PC-3 (cell line): ENCODE results near the gene CALHM1. TPM values are rescaled to one million over a fixed set of nuclear protein-coding genes. Genes with fewer than 3 reads are reported as not detected.

ENCODE experiments used
- ATAC-seq: fragments of 200-7000 bp; cut with Tn5 transposase; 2 replicates; pipeline ENCODE4 v1.9.1; 2020; ENCODE audit warnings: mild to moderate bottlenecking, moderate library complexity
- BruUV-seq: library from RNA; stranded (reverse); fragments of 400-500 nt; replicated peaks from 2 replicates; lab custom pipeline; 2021; lab: Mats Ljungman, UMichigan
- CTCF ChIA-PET: fragments of 300-600 bp; sonication (Branson Sonifier 250); formaldehyde crosslinking; loops from one replicate; lab custom pipeline; 2022; ENCODE audit warnings: antibody characterized with exemption; lab: Charles Lee
- POLR2A ChIA-PET: fragments of 300-600 bp; sonication (Branson Sonifier 250); formaldehyde crosslinking; loops from one replicate; lab custom pipeline; 2022; ENCODE audit warnings: antibody characterized with exemption; ENCODE audit not compliant: unreplicated experiment; lab: Charles Lee
- DNase-seq: peaks from one replicate; pipeline ENCODE4 v3.0.0-alpha.2; 2015
- H2AFZ ChIP-seq: fragments of 300-600 bp; sonication (generic); 2 replicates; pipeline ENCODE4 v1.6.0; 2016; ENCODE audit warnings: antibody characterized with exemption, low read length
- H3F3A ChIP-seq: fragments of 300-600 bp; sonication (generic); one replicate; pipeline ENCODE4 v1.6.0; 2017; ENCODE audit warnings: antibody characterized with exemption, low read length, control low read depth, mild to moderate bottlenecking; ENCODE audit not compliant: unreplicated experiment
- H3K27ac ChIP-seq: fragments of 300-600 bp; sonication (generic); 2 replicates; pipeline ENCODE4 v1.5.1; 2016; ENCODE audit warnings: mild to moderate bottlenecking, low read length
- H3K27me3 ChIP-seq: fragments of 300-600 bp; sonication (generic); 2 replicates; pipeline ENCODE4 v1.6.1; 2016; ENCODE audit warnings: low read length, mixed read lengths
- H3K36me3 ChIP-seq: fragments of 300-600 bp; sonication (generic); 2 replicates; pipeline ENCODE4 v1.6.1; 2016; ENCODE audit warnings: low read depth, mixed run types, low read length, mixed read lengths
- H3K4me1 ChIP-seq: fragments of 300-600 bp; sonication (generic); 2 replicates; pipeline ENCODE4 v1.5.1; 2016; ENCODE audit warnings: low read length; ENCODE audit not compliant: insufficient read depth
- H3K4me2 ChIP-seq: fragments of 300-600 bp; sonication (generic); 2 replicates; pipeline ENCODE4 v1.6.0; 2016; ENCODE audit warnings: low read length
- H3K4me3 ChIP-seq: fragments of 300-600 bp; sonication (generic); 2 replicates; pipeline ENCODE4 v1.5.1; 2016; ENCODE audit warnings: mild to moderate bottlenecking, low read length, mixed read lengths
- H3K79me2 ChIP-seq: fragments of 300-600 bp; sonication (generic); 2 replicates; pipeline ENCODE4 v1.6.1; 2017; ENCODE audit warnings: low read length, mixed read lengths
- H3K9ac ChIP-seq: fragments of 300-600 bp; sonication (generic); 2 replicates; pipeline ENCODE4 v1.6.0; 2016; ENCODE audit warnings: mild to moderate bottlenecking, low read length
- H3K9me2 ChIP-seq: fragments of 300-600 bp; sonication (generic); replicated peaks from 2 replicates; pipeline ENCODE4 v1.6.1; 2016; ENCODE audit warnings: mixed run types, low read length, mixed read lengths
- H3K9me3 ChIP-seq: fragments of 300-600 bp; sonication (generic); 2 replicates; pipeline ENCODE4 v1.6.1; 2016; ENCODE audit warnings: low read length, mixed read lengths
- H4K20me1 ChIP-seq: fragments of 300-600 bp; sonication (generic); 2 replicates; pipeline ENCODE4 v1.6.1; 2016; ENCODE audit warnings: low read length, mixed read lengths
- EZH2 ChIP-seq: fragments of 300-600 bp; sonication (generic); IDR thresholded peaks from one replicate; pipeline ENCODE4 v1.6.1; 2017; ENCODE audit warnings: antibody characterized with exemption, mild to moderate bottlenecking, low read length; ENCODE audit not compliant: unreplicated experiment
- EZH2phosphoT487 ChIP-seq: fragments of 300-600 bp; sonication (generic); IDR thresholded peaks from 2 replicates; pipeline ENCODE4 v1.6.1; 2018; ENCODE audit warnings: mild to moderate bottlenecking, antibody characterized with exemption, low read length, borderline replicate concordance
- intact Hi-C: fragments of 100-400 bp; cut with micrococcal nuclease; formaldehyde crosslinking; loops from 2 replicates; pipeline ENCODE4 v1.9.0; 2023
- total RNA-seq: library from RNA; depleted of rRNA; stranded (reverse); fragments of >200 nt; gene quantifications from 2 replicates; pipeline ENCODE4 v1.2.3, GENCODE V29; 2014
- TF ChIP-seq, protein P1 (sequence below): fragments of 300-600 bp; sonication (generic); conservative IDR thresholded peaks from 2 replicates; pipeline ENCODE4 v1.5.1; 2017; ENCODE audit warnings: antibody characterized with exemption, low read depth, mild to moderate bottlenecking, low read length

CALHM1 gene
- total RNA-seq, 1 experiment from 2014 or later, result not detected

DNA sequence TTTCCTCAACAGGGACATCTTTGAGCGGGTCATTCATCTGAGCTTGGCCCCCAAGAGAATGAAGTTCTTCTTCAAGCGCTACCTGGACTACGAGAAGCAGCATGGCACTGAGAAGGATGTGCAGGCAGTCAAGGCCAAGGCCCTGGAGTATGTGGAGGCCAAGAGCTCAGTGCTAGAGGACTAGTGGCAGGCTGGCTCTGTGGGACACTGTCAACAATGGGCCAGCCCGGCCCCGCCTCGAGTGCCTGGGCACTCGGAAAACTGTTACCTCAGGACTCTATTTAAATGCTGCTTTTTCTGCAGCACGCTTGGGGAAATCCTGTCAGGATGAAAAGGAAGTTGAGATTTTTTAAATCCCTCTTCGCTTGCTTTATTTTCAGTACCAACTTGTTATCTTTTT is 13.3 kb downstream of the CALHM1 start:
- peaks cover 7% of the 10 kb centered on the region for H3K4me1 ChIP-seq
- no peaks in the 10 kb centered on the region for H4K20me1 ChIP-seq
- H2AFZ ChIP-seq, result no peak overlapping the region
- CTCF ChIA-PET, result interaction anchor here (0.7 kb wide), 1 partner anchor 16 kb away, joined by 3 read pairs; no protein-coding TSS in a partner anchor
- H3K4me2 ChIP-seq, result no peak overlapping the region
- H3K9me3 ChIP-seq, result no peaks in the 10 kb centered on the region
- TF ChIP-seq EZH2 (no peak), EZH2phosphoT487 (no peak)
- TF ChIP-seq, protein P1, sequence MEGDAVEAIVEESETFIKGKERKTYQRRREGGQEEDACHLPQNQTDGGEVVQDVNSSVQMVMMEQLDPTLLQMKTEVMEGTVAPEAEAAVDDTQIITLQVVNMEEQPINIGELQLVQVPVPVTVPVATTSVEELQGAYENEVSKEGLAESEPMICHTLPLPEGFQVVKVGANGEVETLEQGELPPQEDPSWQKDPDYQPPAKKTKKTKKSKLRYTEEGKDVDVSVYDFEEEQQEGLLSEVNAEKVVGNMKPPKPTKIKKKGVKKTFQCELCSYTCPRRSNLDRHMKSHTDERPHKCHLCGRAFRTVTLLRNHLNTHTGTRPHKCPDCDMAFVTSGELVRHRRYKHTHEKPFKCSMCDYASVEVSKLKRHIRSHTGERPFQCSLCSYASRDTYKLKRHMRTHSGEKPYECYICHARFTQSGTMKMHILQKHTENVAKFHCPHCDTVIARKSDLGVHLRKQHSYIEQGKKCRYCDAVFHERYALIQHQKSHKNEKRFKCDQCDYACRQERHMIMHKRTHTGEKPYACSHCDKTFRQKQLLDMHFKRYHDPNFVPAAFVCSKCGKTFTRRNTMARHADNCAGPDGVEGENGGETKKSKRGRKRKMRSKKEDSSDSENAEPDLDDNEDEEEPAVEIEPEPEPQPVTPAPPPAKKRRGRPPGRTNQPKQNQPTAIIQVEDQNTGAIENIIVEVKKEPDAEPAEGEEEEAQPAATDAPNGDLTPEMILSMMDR, result no peak
- H3K27me3 ChIP-seq, result no peaks in the 10 kb centered on the region
- no TSS peak for BruUV-seq
- no peak overlapping the region for H3K4me3 ChIP-seq
- H3F3A ChIP-seq, result no peaks in the 10 kb centered on the region
- H3K79me2 ChIP-seq, result no peaks in the 10 kb centered on the region
- POLR2A ChIA-PET, result no interaction called here
- no peaks in the 10 kb centered on the region for H3K9me2 ChIP-seq
- no peak overlapping the region for H3K9ac ChIP-seq
- ATAC-seq (no peak), DNase-seq (no peak)
- intact Hi-C loops, result no loop called here
- peaks cover 5% of the 10 kb centered on the region; the same call in 1 of the 2 replicates for H3K36me3 ChIP-seq
- H3K27ac ChIP-seq, result no peak overlapping the region

DNA sequence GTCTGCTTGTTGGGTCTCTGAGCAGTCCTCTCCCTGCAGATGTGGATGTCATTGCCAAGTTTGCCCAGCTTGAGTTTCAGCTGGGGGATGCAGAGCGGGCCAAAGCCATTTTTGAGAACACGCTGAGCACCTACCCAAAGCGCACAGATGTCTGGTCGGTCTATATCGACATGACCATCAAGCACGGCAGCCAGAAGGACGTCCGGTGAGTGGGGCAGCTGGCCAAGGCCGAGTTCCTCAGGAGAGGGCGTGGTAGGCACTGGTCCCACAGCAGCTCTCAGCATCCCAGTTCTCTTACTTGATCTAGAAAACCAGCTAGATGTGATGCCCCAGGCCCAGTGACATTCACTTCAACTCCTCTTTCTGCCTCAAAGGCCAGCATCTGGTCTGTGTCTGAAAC is 14.2 kb downstream of the CALHM1 start:
- H3K9me3 ChIP-seq, result no peaks in the 10 kb centered on the region
- no peak overlapping the region for H3K27ac ChIP-seq
- no peaks in the 10 kb centered on the region for H3K27me3 ChIP-seq
- H3K4me3 ChIP-seq, result no peak overlapping the region
- BruUV-seq, result no TSS peak
- no peaks in the 10 kb centered on the region for H3K9me2 ChIP-seq
- no peak overlapping the region for H2AFZ ChIP-seq
- no peaks in the 10 kb centered on the region for H3F3A ChIP-seq
- H4K20me1 ChIP-seq, result no peaks in the 10 kb centered on the region
- H3K79me2 ChIP-seq, result no peaks in the 10 kb centered on the region
- TF ChIP-seq, protein P1, result no peak
- TF ChIP-seq EZH2phosphoT487 (no peak), EZH2 (no peak)
- POLR2A ChIA-PET, result no interaction called here
- intact Hi-C loops, result no loop called here
- CTCF ChIA-PET, result no interaction called here
- DNase-seq, result no peak
- no peak overlapping the region for H3K9ac ChIP-seq
- no peak overlapping the region for H3K4me2 ChIP-seq
- peaks cover 5% of the 10 kb centered on the region; the same call in 1 of the 2 replicates for H3K36me3 ChIP-seq
- H3K4me1 ChIP-seq, result peaks cover 3% of the 10 kb centered on the region; the same call in 1 of the 2 replicates
- ATAC-seq, result no peak

DNA sequence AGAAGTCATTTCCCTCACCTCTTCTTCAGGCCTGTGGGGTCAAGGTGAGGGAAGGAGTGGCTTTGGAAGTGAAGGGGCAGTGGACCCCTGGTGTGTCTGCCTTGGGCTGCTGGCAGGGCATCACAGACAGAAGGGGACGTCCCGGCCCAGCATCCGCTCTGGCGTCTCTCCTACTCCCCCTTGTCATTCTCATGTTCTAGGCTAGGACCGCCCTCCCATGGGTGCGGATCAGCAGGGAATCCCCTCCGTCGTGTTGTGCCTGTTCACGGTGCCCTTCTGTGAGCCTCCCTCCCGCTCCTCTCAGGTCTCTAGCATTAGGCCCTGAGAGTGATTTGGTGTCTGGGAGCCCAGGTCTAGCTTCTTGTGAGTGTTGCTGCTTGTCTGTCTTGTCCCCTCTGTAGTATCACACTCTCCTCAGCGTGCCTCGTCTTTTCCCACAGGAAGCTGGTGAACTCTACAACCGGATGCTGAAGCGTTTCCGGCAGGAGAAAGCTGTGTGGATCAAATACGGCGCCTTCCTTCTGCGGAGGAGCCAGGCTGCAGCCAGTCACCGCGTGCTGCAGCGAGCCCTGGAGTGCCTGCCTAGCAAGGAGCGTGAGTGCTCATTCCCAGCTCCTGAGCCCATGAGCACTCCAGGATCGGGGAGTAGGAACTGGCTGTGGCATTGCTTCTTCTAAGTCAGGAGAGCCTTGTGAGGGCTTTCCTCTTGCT is 15.1 kb downstream of the CALHM1 start:
- no peaks in the 10 kb centered on the region for H3K9me3 ChIP-seq
- POLR2A ChIA-PET, result no interaction called here
- no peak overlapping the region for H3K4me2 ChIP-seq
- peaks cover 6% of the 10 kb centered on the region; the same call in 1 of the 2 replicates for H3K36me3 ChIP-seq
- no peaks in the 10 kb centered on the region for H3K9me2 ChIP-seq
- H3K27ac ChIP-seq, result no peak overlapping the region
- ATAC-seq (no peak), DNase-seq (no peak)
- H4K20me1 ChIP-seq, result no peaks in the 10 kb centered on the region
- peaks cover under 1% of the 10 kb centered on the region; the same call in 1 of the 2 replicates for H3K4me1 ChIP-seq
- no peak overlapping the region for H2AFZ ChIP-seq
- TF ChIP-seq EZH2 (no peak), EZH2phosphoT487 (no peak)
- TF ChIP-seq, protein P1, result no peak
- no TSS peak for BruUV-seq
- no peak overlapping the region for H3K4me3 ChIP-seq
- CTCF ChIA-PET, result no interaction called here
- no peaks in the 10 kb centered on the region for H3K79me2 ChIP-seq
- no peaks in the 10 kb centered on the region for H3K27me3 ChIP-seq
- intact Hi-C loops, result no loop called here
- H3K9ac ChIP-seq, result no peak overlapping the region
- H3F3A ChIP-seq, result no peaks in the 10 kb centered on the region
